ENCODE measurements around the gene IFIH1.

Gene IFIH1

DNA sequence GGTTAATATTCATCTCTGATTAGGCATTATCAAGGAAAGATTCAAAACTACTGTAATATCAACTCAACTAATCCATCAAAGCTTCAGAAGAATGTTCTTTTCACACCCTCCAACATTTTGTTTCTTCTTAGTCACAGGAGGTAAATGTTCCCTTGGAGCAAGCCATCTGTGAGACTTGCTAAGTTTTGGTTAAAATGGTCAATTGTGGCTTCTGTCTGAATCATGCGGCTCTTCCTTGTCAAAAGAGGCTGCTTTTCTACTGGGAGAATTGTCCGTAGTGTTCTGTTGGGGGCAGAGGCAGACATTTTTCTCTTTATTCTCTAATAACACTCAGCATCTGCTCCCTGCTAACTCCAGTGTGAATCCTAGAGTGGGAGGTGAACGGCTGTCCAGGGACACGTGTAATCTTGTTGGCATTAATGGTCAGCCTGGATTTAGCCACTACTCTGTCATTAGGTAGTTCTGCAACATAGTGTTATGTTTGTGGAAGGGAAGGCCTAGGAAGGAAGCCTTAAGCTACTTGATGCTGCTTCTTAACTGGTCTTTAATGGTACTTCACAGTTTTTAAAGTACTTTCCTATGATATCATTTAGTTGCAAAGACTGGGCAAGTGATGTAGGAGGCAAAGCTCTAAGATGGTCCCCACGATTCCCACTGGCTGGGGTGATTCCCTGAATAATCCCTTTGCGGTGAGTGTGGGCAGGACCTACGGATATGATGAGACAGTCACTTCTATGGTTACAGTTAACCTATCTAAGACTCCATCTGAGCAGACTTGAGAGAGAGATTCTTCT, 52.6 kb downstream of the IFIH1 start:
- Histone ChIP-seq H3K36me3 (peaks cover 19% of the 10 kb centered on the region), H3K27ac (no peak overlapping the region), H3K9ac (no peak overlapping the region), H3K4me3 (no peak overlapping the region), H3K9me3 (no peaks in the 10 kb centered on the region), H3K4me1 (peaks cover 5% of the 10 kb centered on the region; the same call in 1 of the 2 replicates), H3K27me3 (no peaks in the 10 kb centered on the region), H4K20me1 (no peaks in the 10 kb centered on the region), H3K4me2 (no peak overlapping the region)
- no peak for TF ChIP-seq Cebpa-rat (IDR thresholded peaks at IDR 0.05)

- Histone ChIP-seq H4K20me1 (no peaks in the 10 kb centered on the region), H3K9me3 (no peaks in the 10 kb centered on the region), H3K27me3 (no peaks in the 10 kb centered on the region), H3K4me2 (0 out of 2 replicates have a peak overlapping the region, but pooled peaks have one; percentile 3), H3K36me3 (peaks cover 7% of the 10 kb centered on the region; the same call in 1 of the 2 replicates), H3K27ac (no peak overlapping the region), H3K4me3 (no peak overlapping the region), H3K4me1 (peaks cover 5% of the 10 kb centered on the region; the same call in 1 of the 2 replicates), H3K9ac (no peak overlapping the region)
- no peak for TF ChIP-seq Cebpa-rat (IDR thresholded peaks at IDR 0.05)
Observed at GRCh38 chr2:162261032-162261945, 57.2 kb downstream of the IFIH1 start.

GRCh38 chr2:162258686-162259085, 59.8 kb downstream of the IFIH1 start:
- no peak for TF ChIP-seq Cebpa-rat (IDR thresholded peaks at IDR 0.05)
- Histone ChIP-seq H3K4me1 (peaks cover 5% of the 10 kb centered on the region; the same call in 1 of the 2 replicates), H3K36me3 (no peaks in the 10 kb centered on the region), H3K4me3 (no peak overlapping the region), H3K9me3 (no peaks in the 10 kb centered on the region), H3K9ac (no peak overlapping the region), H3K27me3 (no peaks in the 10 kb centered on the region), H4K20me1 (no peaks in the 10 kb centered on the region), H3K27ac (no peak overlapping the region), H3K4me2 (no peak overlapping the region)

GRCh38 chr2:162258169-162258568, 60.3 kb downstream of the IFIH1 start:
- Histone ChIP-seq H3K4me2 (no peak overlapping the region), H4K20me1 (no peaks in the 10 kb centered on the region), H3K27ac (no peak overlapping the region), H3K9me3 (no peaks in the 10 kb centered on the region), H3K27me3 (no peaks in the 10 kb centered on the region), H3K4me3 (no peak overlapping the region), H3K9ac (no peak overlapping the region), H3K36me3 (no peaks in the 10 kb centered on the region), H3K4me1 (peaks cover 5% of the 10 kb centered on the region; the same call in 1 of the 2 replicates)
- no peak for TF ChIP-seq Cebpa-rat (IDR thresholded peaks at IDR 0.05)

GRCh38 chr2:162257425-162257824, 61.1 kb downstream of the IFIH1 start:
- peaks cover 5% of the 10 kb centered on the region; the same call in 1 of the 2 replicates for H3K4me1 ChIP-seq
- H3K9ac ChIP-seq = no peak overlapping the region
- no peaks in the 10 kb centered on the region for H3K36me3 ChIP-seq
- H3K4me3 ChIP-seq = no peak overlapping the region
- H3K27me3 ChIP-seq = no peaks in the 10 kb centered on the region
- no peaks in the 10 kb centered on the region for H3K9me3 ChIP-seq
- no peaks in the 10 kb centered on the region for H4K20me1 ChIP-seq
- no peak overlapping the region for H3K4me2 ChIP-seq
- TF ChIP-seq Cebpa-rat (IDR thresholded peaks at IDR 0.05) = no peak
- no peak overlapping the region for H3K27ac ChIP-seq

GRCh38 chr2:162256591-162256991, 61.9 kb downstream of the IFIH1 start:
- Histone ChIP-seq H4K20me1 (no peaks in the 10 kb centered on the region), H3K4me2 (no peak overlapping the region), H3K36me3 (no peaks in the 10 kb centered on the region), H3K4me1 (peaks cover 4% of the 10 kb centered on the region; the same call in 1 of the 2 replicates), H3K27me3 (no peaks in the 10 kb centered on the region), H3K9ac (no peak overlapping the region), H3K9me3 (no peaks in the 10 kb centered on the region), H3K27ac (no peak overlapping the region), H3K4me3 (no peak overlapping the region)
- no peak for TF ChIP-seq Cebpa-rat (IDR thresholded peaks at IDR 0.05)

DNA sequence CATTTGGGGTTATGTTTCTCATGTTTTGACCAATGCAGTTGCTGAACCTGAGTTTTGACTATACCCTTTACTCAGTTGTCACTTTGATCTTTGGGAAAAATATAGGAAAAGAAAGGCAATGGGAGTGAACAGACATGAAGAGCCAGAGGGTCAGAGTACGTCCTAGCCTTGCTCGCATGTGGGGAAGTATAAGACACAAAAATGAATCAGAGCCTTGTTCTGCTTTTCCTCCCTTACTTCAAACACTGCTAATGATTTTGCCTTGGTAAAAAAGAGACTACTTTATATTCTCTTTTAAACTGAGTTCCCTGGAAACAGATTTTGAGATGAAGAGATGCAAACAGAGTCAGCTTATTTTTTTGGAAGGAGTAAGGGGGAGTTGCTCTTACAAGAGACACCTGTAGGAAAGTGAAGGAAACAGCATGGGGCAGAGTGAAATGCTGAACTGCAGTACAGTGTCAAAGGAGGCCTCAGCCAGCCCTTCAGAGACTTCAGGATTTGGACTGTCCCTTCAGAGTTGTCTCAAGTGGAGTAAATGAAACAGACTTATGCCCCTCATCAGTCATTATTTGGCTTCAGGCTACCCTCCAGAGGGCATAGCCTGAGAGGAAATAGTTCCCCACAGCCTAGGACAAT, 64.1 kb downstream of the IFIH1 start:
- Histone ChIP-seq H4K20me1 (no peaks in the 10 kb centered on the region), H3K4me2 (no peak overlapping the region), H3K9me3 (no peaks in the 10 kb centered on the region), H3K4me1 (no peaks in the 10 kb centered on the region), H3K9ac (no peak overlapping the region), H3K27ac (no peak overlapping the region), H3K4me3 (no peak overlapping the region), H3K36me3 (no peaks in the 10 kb centered on the region), H3K27me3 (no peaks in the 10 kb centered on the region)
- no peak for TF ChIP-seq Cebpa-rat (IDR thresholded peaks at IDR 0.05)

DNA sequence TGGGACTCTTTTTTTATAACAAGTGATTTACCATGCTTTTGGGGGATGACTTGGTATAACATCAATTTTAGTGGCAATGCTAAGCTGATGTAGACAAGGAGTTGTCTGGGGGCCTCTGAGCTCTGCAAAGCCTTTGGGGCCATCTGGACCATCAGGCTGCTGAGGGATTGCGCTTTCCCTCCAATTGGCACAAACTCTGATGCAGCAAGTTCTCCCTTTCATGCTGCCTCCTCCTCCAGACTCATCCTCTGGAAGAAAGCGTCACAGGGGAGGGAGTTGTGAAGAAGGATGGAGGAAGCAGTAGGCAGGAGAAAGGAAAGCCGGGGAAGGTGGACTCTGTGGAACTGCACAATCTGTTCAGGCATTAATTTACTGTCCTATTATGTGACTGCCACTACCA, 65.0 kb downstream of the IFIH1 start:
- H3K27ac ChIP-seq = no peak overlapping the region
- H3K9ac ChIP-seq = no peak overlapping the region
- no peaks in the 10 kb centered on the region for H3K4me1 ChIP-seq
- H3K9me3 ChIP-seq = no peaks in the 10 kb centered on the region
- no peaks in the 10 kb centered on the region for H3K27me3 ChIP-seq
- TF ChIP-seq Cebpa-rat (IDR thresholded peaks at IDR 0.05) = no peak
- no peak overlapping the region for H3K4me3 ChIP-seq
- H3K4me2 ChIP-seq = no peak overlapping the region
- no peaks in the 10 kb centered on the region for H3K36me3 ChIP-seq
- H4K20me1 ChIP-seq = no peaks in the 10 kb centered on the region

DNA sequence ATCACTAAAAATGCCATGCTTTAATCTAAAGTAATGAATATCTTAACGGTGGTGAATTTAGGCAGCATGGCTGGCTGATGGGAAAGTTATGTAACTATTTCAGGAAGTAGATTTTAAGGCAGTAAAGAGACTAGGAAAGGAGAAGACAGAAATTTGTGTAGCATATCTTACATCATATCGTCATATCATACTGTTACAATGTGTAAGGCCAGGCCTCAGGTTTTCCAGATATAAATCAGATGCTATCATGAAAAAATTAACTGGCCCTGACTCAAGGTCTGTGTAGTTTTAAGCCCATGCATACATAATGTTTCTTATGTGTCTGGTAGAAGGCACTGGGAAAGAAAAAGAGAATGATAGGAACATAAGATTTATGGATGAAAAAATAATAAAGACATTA, 66.3 kb downstream of the IFIH1 start:
- no peaks in the 10 kb centered on the region for H3K9me3 ChIP-seq
- H3K27me3 ChIP-seq = no peaks in the 10 kb centered on the region
- H3K4me3 ChIP-seq = no peak overlapping the region
- H3K9ac ChIP-seq = no peak overlapping the region
- no peaks in the 10 kb centered on the region for H4K20me1 ChIP-seq
- no peak overlapping the region for H3K4me2 ChIP-seq
- no peaks in the 10 kb centered on the region for H3K4me1 ChIP-seq
- no peak overlapping the region for H3K27ac ChIP-seq
- H3K36me3 ChIP-seq = no peaks in the 10 kb centered on the region
- no peak for TF ChIP-seq Cebpa-rat (IDR thresholded peaks at IDR 0.05)

Data from BLaER1 (cell line).